Mesothelial cell of epicardium (in vitro differentiated cells): ENCODE data around the gene FSTL1. TPM values are rescaled to one million over a fixed set of nuclear protein-coding genes. Genes with fewer than 3 reads are reported as not detected.
A peak's percentile ranks its signal among the peaks of the same experiment; 100 is the strongest.

ENCODE experiments used
- DNase-seq, 2 experiments: peaks; one replicate each; pipeline ENCODE4 v3.0.0; 2021; ENCODE audit warnings: low spot score in 2 of 2; ENCODE audit not compliant: unreplicated experiment in 2 of 2
- H3K27ac Mint-ChIP-seq: 2 replicates; pipeline ENCODE4 v1.8.0; 2021; ENCODE audit warnings: mixed read lengths
- H3K27me3 Mint-ChIP-seq: 2 replicates; pipeline ENCODE4 v1.8.0; 2021; ENCODE audit warnings: low read depth, mixed read lengths
- H3K36me3 Mint-ChIP-seq: 2 replicates; pipeline ENCODE4 v1.8.0; 2021; ENCODE audit warnings: mixed read lengths
- H3K4me1 Mint-ChIP-seq: 2 replicates; pipeline ENCODE4 v1.8.0; 2021; ENCODE audit warnings: mixed read lengths
- H3K4me3 Mint-ChIP-seq: 2 replicates; pipeline ENCODE4 v1.8.0; 2021; ENCODE audit warnings: mild to moderate bottlenecking, moderate library complexity, mixed read lengths
- H3K9me3 Mint-ChIP-seq: 2 replicates; pipeline ENCODE4 v1.8.0; 2021; ENCODE audit warnings: mixed read lengths
- total RNA-seq: library from RNA; stranded (reverse); gene quantifications from 3 replicates; pipeline ENCODE4 v1.2.1, GENCODE V29; 2021
- TF ChIP-seq, protein P1 (sequence below): fragments of 200-600 bp; sonication (generic); IDR thresholded peaks from one replicate; pipeline ENCODE4 v1.5.0; 2021; ENCODE audit warnings: antibody characterized with exemption; ENCODE audit not compliant: unreplicated experiment

FSTL1 gene, protein sequence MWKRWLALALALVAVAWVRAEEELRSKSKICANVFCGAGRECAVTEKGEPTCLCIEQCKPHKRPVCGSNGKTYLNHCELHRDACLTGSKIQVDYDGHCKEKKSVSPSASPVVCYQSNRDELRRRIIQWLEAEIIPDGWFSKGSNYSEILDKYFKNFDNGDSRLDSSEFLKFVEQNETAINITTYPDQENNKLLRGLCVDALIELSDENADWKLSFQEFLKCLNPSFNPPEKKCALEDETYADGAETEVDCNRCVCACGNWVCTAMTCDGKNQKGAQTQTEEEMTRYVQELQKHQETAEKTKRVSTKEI
- 734 to 772 TPM (median 749 TPM) in 3 replicates for total RNA-seq

GRCh38 chr3:120450600-120451271 lies at the start of gene FSTL1:
Gene FSTL1 (minus strand): TSS chr3:120450992. CDS start chr3:120450746, 246 bp downstream.
- Mint-ChIP-seq H3K4me1 (peaks cover 42% of the 10 kb centered on the region), H3K36me3 (no peaks in the 10 kb centered on the region)
- DNase-seq = peak; percentile 61 to 82

DNA sequence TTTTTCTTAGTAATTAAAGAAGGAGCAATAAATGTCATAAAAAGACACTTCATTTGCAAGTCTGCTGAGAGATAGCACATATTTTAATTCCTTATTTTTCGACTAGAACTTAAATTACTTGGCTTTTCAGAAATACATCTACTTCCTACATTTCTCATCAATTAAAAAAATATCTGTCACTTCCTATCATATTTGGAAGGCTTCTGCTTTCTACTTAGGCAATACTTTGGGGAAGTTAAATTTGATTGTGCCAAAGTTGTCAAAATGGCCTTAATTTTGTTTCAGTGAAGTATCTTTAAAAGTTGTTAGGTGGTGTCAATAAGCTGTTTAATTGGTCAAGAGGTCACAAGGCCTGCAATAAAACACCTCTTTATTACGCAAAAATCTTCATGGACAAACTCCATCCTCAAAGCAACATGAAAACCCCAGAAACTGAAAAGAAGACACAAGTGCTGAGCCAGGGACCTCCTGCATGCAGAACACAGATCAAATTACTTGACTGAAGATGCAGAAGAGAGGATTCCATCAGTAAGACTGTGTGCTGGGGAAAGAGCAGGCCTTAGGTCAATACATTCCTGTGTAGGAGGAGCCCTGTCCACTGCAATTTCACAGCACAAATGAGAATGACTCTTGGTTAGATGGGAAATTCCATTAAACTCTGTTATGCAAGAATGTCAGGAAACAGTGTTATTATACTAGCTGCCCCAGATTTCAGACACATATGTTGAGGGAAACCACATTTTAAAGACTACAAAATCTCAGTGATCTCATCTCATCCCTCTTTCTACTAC lies 48.0 kb upstream of the FSTL1 start:
- Mint-ChIP-seq H3K4me3 (no peak overlapping the region), H3K36me3 (no peaks in the 10 kb centered on the region), H3K27me3 (no peaks in the 10 kb centered on the region), H3K4me1 (peaks cover 35% of the 10 kb centered on the region), H3K27ac (peak overlapping the region; percentile 92), H3K9me3 (peaks cover 6% of the 10 kb centered on the region)
- TF ChIP-seq, protein P1, sequence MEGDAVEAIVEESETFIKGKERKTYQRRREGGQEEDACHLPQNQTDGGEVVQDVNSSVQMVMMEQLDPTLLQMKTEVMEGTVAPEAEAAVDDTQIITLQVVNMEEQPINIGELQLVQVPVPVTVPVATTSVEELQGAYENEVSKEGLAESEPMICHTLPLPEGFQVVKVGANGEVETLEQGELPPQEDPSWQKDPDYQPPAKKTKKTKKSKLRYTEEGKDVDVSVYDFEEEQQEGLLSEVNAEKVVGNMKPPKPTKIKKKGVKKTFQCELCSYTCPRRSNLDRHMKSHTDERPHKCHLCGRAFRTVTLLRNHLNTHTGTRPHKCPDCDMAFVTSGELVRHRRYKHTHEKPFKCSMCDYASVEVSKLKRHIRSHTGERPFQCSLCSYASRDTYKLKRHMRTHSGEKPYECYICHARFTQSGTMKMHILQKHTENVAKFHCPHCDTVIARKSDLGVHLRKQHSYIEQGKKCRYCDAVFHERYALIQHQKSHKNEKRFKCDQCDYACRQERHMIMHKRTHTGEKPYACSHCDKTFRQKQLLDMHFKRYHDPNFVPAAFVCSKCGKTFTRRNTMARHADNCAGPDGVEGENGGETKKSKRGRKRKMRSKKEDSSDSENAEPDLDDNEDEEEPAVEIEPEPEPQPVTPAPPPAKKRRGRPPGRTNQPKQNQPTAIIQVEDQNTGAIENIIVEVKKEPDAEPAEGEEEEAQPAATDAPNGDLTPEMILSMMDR = no peak
- no peak for DNase-seq

More at GRCh38 chr3:120450600-120451271, at the start of gene FSTL1:
- H3K27me3 Mint-ChIP-seq = no peaks in the 10 kb centered on the region
- H3K9me3 Mint-ChIP-seq = peaks cover 4% of the 10 kb centered on the region
- peak within 1 kb of the TSS; percentile 99 for H3K27ac Mint-ChIP-seq
- TF ChIP-seq, protein P1 = no peak
- H3K4me3 Mint-ChIP-seq = peak within 1 kb of the TSS; percentile 91

- TF ChIP-seq, protein P1 = no peak
- Mint-ChIP-seq H3K27me3 (no peaks in the 10 kb centered on the region), H3K36me3 (no peaks in the 10 kb centered on the region), H3K4me3 (no peak overlapping the region), H3K27ac (peak overlapping the region; percentile 82), H3K4me1 (peaks cover 35% of the 10 kb centered on the region), H3K9me3 (peaks cover 11% of the 10 kb centered on the region)
- no peak for DNase-seq
These were observed 47.0 kb upstream of the FSTL1 start for GRCh38 chr3:120497818-120498217.

DNA sequence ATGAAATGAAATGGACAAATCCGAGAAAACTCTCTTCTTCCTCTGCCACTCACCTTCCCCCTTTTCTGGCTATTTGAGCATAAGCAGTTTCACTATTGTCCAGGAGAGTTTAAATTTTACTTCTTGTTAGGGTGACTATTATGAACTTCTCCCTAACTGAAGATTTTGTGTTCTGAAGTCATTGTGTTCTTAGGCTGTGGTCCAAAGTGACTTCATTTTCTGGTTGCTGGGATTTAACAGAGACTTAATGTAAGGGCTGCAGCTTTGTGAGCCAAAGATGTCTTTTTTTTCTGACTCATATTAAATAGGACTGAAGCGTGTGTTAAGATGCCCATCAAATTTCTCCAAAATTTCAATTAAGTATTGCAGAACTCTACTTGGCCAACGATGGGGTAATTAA lies 46.5 kb upstream of the FSTL1 start:
- H3K36me3 Mint-ChIP-seq = no peaks in the 10 kb centered on the region
- no peaks in the 10 kb centered on the region for H3K27me3 Mint-ChIP-seq
- H3K9me3 Mint-ChIP-seq = peaks cover 11% of the 10 kb centered on the region
- TF ChIP-seq, protein P1 = no peak
- peak overlapping the region; percentile 82 for H3K27ac Mint-ChIP-seq
- H3K4me3 Mint-ChIP-seq = no peak overlapping the region
- peaks cover 35% of the 10 kb centered on the region for H3K4me1 Mint-ChIP-seq
- no peak for DNase-seq

GRCh38 chr3:120496278-120497002 lies 45.6 kb upstream of the FSTL1 start:
- H3K4me1 Mint-ChIP-seq = peaks cover 35% of the 10 kb centered on the region
- no peaks in the 10 kb centered on the region for H3K27me3 Mint-ChIP-seq
- H3K9me3 Mint-ChIP-seq = peaks cover 12% of the 10 kb centered on the region
- H3K4me3 Mint-ChIP-seq = no peak overlapping the region
- H3K36me3 Mint-ChIP-seq = no peaks in the 10 kb centered on the region
- no peak for DNase-seq
- TF ChIP-seq, protein P1 = no peak
- H3K27ac Mint-ChIP-seq = peak overlapping the region; percentile 13
